ENCODE measurements around the gene SLC4A7. TPM values are rescaled to one million over a fixed set of nuclear protein-coding genes. Genes with fewer than 3 reads are reported as not detected.

The SLC4A7 gene
- total and polyA plus RNA-seq, 9 of the 15 experiments (the other 6 are each of a cell fraction or from before 2014, with no cell fraction given) = 1.7 to 13.6 (median 8.0) TPM

DNA sequence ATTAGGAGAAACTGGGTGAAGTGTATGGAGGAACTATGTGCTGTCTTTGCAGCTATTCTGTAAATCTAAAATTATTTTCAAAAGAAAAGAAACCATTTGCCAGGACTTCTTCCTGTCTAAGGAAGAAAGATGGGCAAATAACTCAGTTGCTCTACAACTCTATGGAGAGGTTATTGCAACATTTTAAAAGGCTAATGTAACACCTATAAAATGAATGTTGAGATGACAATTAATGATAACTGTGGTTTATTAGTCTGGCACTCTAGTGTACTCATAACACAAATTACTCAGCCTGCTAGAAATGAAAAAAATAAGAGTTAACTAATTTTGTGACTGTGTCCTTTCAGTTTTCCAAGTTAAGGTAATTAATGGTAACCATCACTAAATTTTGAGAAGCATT lies 32.3 kb downstream of the SLC4A7 start (continued):
- TF ChIP-seq, protein P1, sequence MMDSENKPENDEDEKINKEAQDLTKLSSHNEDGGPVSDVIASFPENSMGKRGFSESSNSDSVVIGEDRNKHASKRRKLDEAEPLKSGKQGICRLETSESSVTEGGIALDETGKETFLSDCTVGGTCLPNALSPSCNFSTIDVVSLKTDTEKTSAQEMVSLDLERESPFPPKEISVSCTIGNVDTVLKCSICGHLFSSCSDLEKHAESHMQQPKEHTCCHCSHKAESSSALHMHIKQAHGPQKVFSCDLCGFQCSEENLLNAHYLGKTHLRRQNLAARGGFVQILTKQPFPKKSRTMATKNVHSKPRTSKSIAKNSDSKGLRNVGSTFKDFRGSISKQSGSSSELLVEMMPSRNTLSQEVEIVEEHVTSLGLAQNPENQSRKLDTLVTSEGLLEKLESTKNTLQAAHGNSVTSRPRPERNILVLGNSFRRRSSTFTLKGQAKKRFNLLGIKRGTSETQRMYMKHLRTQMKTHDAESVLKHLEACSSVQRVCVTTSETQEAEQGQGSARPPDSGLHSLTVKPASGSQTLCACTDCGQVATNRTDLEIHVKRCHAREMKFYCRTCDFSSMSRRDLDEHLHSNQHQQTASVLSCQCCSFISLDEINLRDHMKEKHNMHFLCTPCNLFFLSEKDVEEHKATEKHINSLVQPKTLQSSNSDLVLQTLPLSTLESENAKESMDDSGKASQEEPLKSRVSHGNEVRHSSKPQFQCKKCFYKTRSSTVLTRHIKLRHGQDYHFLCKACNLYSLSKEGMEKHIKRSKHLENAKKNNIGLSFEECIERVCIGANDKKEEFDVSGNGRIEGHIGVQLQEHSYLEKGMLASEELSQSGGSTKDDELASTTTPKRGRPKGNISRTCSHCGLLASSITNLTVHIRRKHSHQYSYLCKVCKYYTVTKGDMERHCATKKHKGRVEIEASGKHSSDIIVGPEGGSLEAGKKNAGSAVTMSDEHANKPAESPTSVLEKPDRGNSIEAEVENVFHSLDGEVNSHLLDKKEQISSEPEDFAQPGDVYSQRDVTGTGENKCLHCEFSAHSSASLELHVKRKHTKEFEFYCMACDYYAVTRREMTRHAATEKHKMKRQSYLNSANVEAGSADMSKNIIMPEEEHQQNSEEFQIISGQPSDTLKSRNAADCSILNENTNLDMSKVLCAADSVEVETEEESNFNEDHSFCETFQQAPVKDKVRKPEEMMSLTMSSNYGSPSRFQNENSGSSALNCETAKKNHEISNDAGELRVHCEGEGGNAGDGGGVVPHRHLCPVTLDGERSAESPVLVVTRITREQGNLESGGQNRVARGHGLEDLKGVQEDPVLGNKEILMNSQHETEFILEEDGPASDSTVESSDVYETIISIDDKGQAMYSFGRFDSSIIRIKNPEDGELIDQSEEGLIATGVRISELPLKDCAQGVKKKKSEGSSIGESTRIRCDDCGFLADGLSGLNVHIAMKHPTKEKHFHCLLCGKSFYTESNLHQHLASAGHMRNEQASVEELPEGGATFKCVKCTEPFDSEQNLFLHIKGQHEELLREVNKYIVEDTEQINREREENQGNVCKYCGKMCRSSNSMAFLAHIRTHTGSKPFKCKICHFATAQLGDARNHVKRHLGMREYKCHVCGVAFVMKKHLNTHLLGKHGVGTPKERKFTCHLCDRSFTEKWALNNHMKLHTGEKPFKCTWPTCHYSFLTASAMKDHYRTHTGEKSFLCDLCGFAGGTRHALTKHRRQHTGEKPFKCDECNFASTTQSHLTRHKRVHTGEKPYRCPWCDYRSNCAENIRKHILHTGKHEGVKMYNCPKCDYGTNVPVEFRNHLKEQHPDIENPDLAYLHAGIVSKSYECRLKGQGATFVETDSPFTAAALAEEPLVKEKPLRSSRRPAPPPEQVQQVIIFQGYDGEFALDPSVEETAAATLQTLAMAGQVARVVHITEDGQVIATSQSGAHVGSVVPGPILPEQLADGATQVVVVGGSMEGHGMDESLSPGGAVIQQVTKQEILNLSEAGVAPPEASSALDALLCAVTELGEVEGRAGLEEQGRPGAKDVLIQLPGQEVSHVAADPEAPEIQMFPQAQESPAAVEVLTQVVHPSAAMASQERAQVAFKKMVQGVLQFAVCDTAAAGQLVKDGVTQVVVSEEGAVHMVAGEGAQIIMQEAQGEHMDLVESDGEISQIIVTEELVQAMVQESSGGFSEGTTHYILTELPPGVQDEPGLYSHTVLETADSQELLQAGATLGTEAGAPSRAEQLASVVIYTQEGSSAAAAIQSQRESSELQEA (IDR thresholded peaks at IDR 0.05; ENCODE audit: low read depth) = no peak
- TF ChIP-seq NFIC (IDR thresholded peaks at IDR 0.05) (no peak), RFX5 (IDR thresholded peaks at IDR 0.05; ENCODE audit: low read depth, low read length) (no peak)

DNA sequence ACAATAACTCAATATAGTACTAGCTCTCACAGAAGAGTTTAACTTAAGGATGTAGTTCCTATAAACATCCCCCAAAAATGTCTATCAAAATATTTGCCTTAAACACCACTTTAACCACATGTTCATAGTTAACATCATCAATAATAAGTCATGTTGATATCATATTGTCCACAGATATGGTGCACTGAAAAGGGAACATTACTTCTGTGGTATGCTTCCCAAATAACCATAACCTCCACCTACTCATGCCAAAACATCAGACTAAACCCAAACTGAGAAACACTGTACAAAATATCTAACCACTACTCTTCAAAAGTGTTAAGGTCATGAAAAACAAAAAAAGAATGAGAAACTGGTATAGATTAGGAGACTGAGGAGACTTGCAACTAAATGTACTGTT lies 32.9 kb downstream of the SLC4A7 start:
- H3K9me3 ChIP-seq (replicated peaks; ENCODE audit: control insufficient read depth, insufficient read depth, low read depth, low read length) = no peaks in the 10 kb centered on the region
- H3K4me3 ChIP-seq = no peak overlapping the region
- in situ Hi-C loops (cut with MboI) (no loop called here), intact Hi-C loops (cut with micrococcal nuclease) (no loop called here)
- no peaks in the 10 kb centered on the region for H4K20me1 ChIP-seq (replicated peaks; ENCODE audit: control insufficient read depth, insufficient read depth, low read length)
- POLR2A ChIA-PET = no interaction called here
- H3K79me2 ChIP-seq (ENCODE audit: control insufficient read depth, insufficient read depth, low read length) = no peaks in the 10 kb centered on the region
- no peaks in the 10 kb centered on the region for H3K36me3 ChIP-seq (ENCODE audit: control insufficient read depth, insufficient read depth, low read length)
- H3K4me1 ChIP-seq (replicated peaks in 1 of 2; ENCODE audit: control insufficient read depth in 2 of 2, insufficient read depth in 2 of 2, low read length in 2 of 2) = no peaks in the 10 kb centered on the region
- H3K9me1 ChIP-seq (ENCODE audit: control insufficient read depth, insufficient read depth, low read length) = no peaks in the 10 kb centered on the region
- no peak overlapping the region for H3K27ac ChIP-seq (ENCODE audit: extremely low read depth, low read depth, low read length)
- no peak for ATAC-seq
- no peak overlapping the region for H3K4me2 ChIP-seq (ENCODE audit: insufficient read depth, low read length)
- DNase-seq (ENCODE audit: extremely low read depth in 1 of 4, low spot score in 3 of 4) = no peak
- H3K27me3 ChIP-seq (ENCODE audit: control insufficient read depth in 2 of 2, insufficient read depth in 2 of 2, low read length in 2 of 2) = no peaks in the 10 kb centered on the region
- no TSS peak for BruUV-seq (replicated peaks)
- H2AFZ ChIP-seq (ENCODE audit: low read depth, low read length) = no peak overlapping the region
- CTCF ChIA-PET (ENCODE audit: low intra/inter-chr PET ratio) = no interaction called here
- no peak for FAIRE-seq
- no peak overlapping the region for H3K9ac ChIP-seq (ENCODE audit: insufficient read depth in 1 of 2, low read depth in 2 of 2, low read length in 2 of 2)
- TF ChIP-seq, protein P2, sequence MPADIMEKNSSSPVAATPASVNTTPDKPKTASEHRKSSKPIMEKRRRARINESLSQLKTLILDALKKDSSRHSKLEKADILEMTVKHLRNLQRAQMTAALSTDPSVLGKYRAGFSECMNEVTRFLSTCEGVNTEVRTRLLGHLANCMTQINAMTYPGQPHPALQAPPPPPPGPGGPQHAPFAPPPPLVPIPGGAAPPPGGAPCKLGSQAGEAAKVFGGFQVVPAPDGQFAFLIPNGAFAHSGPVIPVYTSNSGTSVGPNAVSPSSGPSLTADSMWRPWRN (IDR thresholded peaks at IDR 0.05; ENCODE audit: low read depth) = no peak
- no peak for TF ChIP-seq ILK (tag; IDR thresholded peaks at IDR 0.05; ENCODE audit: borderline replicate concordance, low read depth)
- no peak for TF ChIP-seq TRIM28 (IDR thresholded peaks at IDR 0.05)
- no peak for TF ChIP-seq ZNF165 (CRISPR knock-in tag; IDR thresholded peaks at IDR 0.05; ENCODE audit: borderline replicate concordance)
- TF ChIP-seq SRSF1 (IDR thresholded peaks at IDR 0.05; ENCODE audit: low read depth, low read length) = no peak
- TF ChIP-seq PTBP1 (IDR thresholded peaks at IDR 0.05; ENCODE audit: low read depth, low read length) = no peak
- TF ChIP-seq ZNF175 (CRISPR knock-in tag; IDR thresholded peaks at IDR 0.05; ENCODE audit: low read depth) = no peak
- TF ChIP-seq PHF20 (IDR thresholded peaks at IDR 0.05; ENCODE audit: partially characterized antibody) = no peak
- TF ChIP-seq, protein P3, sequence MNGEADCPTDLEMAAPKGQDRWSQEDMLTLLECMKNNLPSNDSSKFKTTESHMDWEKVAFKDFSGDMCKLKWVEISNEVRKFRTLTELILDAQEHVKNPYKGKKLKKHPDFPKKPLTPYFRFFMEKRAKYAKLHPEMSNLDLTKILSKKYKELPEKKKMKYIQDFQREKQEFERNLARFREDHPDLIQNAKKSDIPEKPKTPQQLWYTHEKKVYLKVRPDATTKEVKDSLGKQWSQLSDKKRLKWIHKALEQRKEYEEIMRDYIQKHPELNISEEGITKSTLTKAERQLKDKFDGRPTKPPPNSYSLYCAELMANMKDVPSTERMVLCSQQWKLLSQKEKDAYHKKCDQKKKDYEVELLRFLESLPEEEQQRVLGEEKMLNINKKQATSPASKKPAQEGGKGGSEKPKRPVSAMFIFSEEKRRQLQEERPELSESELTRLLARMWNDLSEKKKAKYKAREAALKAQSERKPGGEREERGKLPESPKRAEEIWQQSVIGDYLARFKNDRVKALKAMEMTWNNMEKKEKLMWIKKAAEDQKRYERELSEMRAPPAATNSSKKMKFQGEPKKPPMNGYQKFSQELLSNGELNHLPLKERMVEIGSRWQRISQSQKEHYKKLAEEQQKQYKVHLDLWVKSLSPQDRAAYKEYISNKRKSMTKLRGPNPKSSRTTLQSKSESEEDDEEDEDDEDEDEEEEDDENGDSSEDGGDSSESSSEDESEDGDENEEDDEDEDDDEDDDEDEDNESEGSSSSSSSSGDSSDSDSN (IDR thresholded peaks at IDR 0.05; ENCODE audit: borderline replicate concordance in 1 of 2, low read depth in 2 of 2, low read length in 2 of 2) = no peak
